ENCODE data around the gene OSCAR. TPM values are rescaled to one million over a fixed set of nuclear protein-coding genes. Genes with fewer than 3 reads are reported as not detected.

The OSCAR gene
- total and polyA plus RNA-seq, 10 of the 15 experiments (the other 5 are each of a cell fraction or from before 2014, with no cell fraction given): 0.08 to 0.27 (median 0.10) TPM; not detected in 7

DNA sequence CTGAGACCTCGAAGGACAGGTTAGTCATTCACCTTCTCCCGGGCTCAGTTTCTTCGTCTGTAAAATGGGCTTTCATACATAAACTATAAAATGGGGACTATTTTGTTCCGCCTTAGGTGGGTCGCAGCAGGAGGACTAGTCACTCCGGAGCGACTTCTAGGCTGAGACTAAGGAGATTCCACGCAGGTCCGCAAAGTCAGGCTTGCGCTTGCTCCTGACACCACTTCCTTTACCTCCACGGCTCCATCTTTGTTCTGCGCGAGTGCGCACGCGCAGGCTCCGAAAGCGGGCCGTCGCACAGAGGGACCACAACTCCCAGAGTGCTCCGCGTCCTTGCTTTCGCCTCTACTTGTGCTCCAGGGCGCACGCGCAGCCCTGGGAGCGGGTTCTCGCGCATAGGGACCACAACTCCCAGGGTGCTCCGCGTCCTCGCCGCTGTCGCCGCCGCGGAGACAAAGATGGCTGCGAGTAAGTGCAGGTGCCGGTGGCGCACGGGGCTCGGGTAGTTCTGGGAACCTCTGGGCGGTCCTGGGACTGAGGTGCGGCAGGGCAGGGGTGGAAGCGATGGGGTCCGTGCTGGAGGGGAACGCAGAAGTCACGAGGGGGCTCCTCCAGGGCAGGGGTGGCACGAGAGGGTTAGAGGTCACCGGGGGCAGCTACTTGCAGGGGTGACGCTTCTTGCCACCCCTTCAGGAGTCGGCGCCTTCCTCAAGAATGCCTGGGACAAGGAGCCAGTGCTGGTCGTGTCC, 2.0 kb upstream of the OSCAR start, which contains the start of gene NDUFA3 (continued):
- TF ChIP-seq FOXK2 (IDR thresholded peaks at IDR 0.05) (peak; percentile 31; the same call in 1 of the 2 replicates), EGR1 (IDR thresholded peaks at IDR 0.05; ENCODE audit: borderline replicate concordance in 1 of 2, low read depth in 2 of 2, low read length in 2 of 2) (no peak), SRF (IDR thresholded peaks at IDR 0.05; ENCODE audit: low read depth in 2 of 2, low read length in 2 of 2) (no peak), SUZ12 (IDR thresholded peaks at IDR 0.05; ENCODE audit: unreplicated experiment) (no peak), SMC3 (IDR thresholded peaks at IDR 0.05; ENCODE audit: borderline replicate concordance, low read length) (no peak), NRF1 (conservative IDR thresholded peaks at IDR 0.05; ENCODE audit: low read depth, low read length) (peak; percentile 99), NR2C2 (IDR thresholded peaks at IDR 0.05; ENCODE audit: borderline replicate concordance, control insufficient read depth, insufficient read length, low read depth) (no peak), ZBED1 (IDR thresholded peaks at IDR 0.05; ENCODE audit: borderline replicate concordance) (no peak), GABPA (IDR thresholded peaks at IDR 0.05; ENCODE audit: low read depth) (no peak), CHD2 (IDR thresholded peaks at IDR 0.05; ENCODE audit: borderline replicate concordance, low read depth, low read length) (peak; percentile 88), NFIC (IDR thresholded peaks at IDR 0.05; ENCODE audit: low read depth, low read length) (no peak), ZZZ3 (IDR thresholded peaks at IDR 0.05; ENCODE audit: control insufficient read depth, insufficient read length, low read depth) (no peak), IRF4 (IDR thresholded peaks at IDR 0.05; ENCODE audit: low read depth, low read length) (no peak), SMAD5 (IDR thresholded peaks at IDR 0.05; ENCODE audit: low read depth) (peak; percentile 82), NFYA (IDR thresholded peaks at IDR 0.05; ENCODE audit: borderline replicate concordance, low read depth, low read length) (no peak), JUND (IDR thresholded peaks at IDR 0.05; ENCODE audit: low read depth, low read length) (no peak), HDAC2 (IDR thresholded peaks at IDR 0.05) (no peak), MTA3 (IDR thresholded peaks at IDR 0.05; ENCODE audit: borderline replicate concordance, low read length) (no peak)
- TF ChIP-seq, protein P1, sequence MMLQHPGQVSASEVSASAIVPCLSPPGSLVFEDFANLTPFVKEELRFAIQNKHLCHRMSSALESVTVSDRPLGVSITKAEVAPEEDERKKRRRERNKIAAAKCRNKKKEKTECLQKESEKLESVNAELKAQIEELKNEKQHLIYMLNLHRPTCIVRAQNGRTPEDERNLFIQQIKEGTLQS (IDR thresholded peaks at IDR 0.05; ENCODE audit: borderline replicate concordance, extremely low read depth, low read depth, low read length): peak; percentile 21; the same call in 1 of the 2 replicates
- TF ChIP-seq, protein P2, sequence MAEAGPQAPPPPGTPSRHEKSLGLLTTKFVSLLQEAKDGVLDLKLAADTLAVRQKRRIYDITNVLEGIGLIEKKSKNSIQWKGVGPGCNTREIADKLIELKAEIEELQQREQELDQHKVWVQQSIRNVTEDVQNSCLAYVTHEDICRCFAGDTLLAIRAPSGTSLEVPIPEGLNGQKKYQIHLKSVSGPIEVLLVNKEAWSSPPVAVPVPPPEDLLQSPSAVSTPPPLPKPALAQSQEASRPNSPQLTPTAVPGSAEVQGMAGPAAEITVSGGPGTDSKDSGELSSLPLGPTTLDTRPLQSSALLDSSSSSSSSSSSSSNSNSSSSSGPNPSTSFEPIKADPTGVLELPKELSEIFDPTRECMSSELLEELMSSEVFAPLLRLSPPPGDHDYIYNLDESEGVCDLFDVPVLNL (IDR thresholded peaks at IDR 0.05; ENCODE audit: low read depth, low read length): no peak
- TF ChIP-seq, protein P3, sequence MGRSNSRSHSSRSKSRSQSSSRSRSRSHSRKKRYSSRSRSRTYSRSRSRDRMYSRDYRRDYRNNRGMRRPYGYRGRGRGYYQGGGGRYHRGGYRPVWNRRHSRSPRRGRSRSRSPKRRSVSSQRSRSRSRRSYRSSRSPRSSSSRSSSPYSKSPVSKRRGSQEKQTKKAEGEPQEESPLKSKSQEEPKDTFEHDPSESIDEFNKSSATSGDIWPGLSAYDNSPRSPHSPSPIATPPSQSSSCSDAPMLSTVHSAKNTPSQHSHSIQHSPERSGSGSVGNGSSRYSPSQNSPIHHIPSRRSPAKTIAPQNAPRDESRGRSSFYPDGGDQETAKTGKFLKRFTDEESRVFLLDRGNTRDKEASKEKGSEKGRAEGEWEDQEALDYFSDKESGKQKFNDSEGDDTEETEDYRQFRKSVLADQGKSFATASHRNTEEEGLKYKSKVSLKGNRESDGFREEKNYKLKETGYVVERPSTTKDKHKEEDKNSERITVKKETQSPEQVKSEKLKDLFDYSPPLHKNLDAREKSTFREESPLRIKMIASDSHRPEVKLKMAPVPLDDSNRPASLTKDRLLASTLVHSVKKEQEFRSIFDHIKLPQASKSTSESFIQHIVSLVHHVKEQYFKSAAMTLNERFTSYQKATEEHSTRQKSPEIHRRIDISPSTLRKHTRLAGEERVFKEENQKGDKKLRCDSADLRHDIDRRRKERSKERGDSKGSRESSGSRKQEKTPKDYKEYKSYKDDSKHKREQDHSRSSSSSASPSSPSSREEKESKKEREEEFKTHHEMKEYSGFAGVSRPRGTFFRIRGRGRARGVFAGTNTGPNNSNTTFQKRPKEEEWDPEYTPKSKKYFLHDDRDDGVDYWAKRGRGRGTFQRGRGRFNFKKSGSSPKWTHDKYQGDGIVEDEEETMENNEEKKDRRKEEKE (IDR thresholded peaks at IDR 0.05): no peak
- TF ChIP-seq, protein P4, sequence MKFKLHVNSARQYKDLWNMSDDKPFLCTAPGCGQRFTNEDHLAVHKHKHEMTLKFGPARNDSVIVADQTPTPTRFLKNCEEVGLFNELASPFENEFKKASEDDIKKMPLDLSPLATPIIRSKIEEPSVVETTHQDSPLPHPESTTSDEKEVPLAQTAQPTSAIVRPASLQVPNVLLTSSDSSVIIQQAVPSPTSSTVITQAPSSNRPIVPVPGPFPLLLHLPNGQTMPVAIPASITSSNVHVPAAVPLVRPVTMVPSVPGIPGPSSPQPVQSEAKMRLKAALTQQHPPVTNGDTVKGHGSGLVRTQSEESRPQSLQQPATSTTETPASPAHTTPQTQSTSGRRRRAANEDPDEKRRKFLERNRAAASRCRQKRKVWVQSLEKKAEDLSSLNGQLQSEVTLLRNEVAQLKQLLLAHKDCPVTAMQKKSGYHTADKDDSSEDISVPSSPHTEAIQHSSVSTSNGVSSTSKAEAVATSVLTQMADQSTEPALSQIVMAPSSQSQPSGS (IDR thresholded peaks at IDR 0.05; ENCODE audit: low read length): no peak
- TF ChIP-seq, protein P5, sequence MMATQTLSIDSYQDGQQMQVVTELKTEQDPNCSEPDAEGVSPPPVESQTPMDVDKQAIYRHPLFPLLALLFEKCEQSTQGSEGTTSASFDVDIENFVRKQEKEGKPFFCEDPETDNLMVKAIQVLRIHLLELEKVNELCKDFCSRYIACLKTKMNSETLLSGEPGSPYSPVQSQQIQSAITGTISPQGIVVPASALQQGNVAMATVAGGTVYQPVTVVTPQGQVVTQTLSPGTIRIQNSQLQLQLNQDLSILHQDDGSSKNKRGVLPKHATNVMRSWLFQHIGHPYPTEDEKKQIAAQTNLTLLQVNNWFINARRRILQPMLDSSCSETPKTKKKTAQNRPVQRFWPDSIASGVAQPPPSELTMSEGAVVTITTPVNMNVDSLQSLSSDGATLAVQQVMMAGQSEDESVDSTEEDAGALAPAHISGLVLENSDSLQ (IDR thresholded peaks at IDR 0.05): 0 out of 2 replicates have a peak, but pooled peaks have one; percentile 27
